GM21825 (cell line): ENCODE measurements around the gene PARN.
A peak's percentile ranks its signal among the peaks of the same experiment; 100 is the strongest.
"Not testable (repeated sequence)": the region's sequence is repeated elsewhere in the genome, so short reads cannot be mapped to it uniquely, and the experiment has no call there.

ENCODE experiments used
- ATAC-seq: cut with Tn5 transposase; IDR thresholded peaks from one replicate; pipeline ENCODE4 v1.9.1; 2021; ENCODE audit warnings: mild to moderate bottlenecking, moderate library complexity; ENCODE audit not compliant: unreplicated experiment

The PARN gene

GRCh38 chr16:14405611-14406537 is 224.2 kb downstream of the PARN start:
- peak; percentile 81 for ATAC-seq

DNA sequence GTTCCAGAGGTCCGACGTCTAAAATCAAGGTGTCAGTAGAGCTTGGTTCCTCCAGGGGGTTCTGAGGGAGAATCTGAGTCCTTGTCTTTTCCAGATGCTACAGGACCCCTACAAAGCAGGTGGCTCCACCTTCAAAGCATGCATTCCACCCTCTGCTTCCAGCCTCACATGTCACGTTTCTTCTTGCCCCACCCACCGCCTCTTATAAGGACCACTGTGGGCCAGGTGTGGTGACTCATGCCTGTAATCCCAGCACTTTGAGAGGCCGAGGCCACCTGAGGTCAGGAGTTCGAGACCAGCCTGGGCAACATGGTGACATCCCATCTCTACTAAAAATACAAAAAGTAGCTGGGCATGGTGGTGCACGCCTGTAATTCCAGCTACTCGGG is 227.1 kb downstream of the PARN start:
- not testable (repeated sequence) for ATAC-seq

DNA sequence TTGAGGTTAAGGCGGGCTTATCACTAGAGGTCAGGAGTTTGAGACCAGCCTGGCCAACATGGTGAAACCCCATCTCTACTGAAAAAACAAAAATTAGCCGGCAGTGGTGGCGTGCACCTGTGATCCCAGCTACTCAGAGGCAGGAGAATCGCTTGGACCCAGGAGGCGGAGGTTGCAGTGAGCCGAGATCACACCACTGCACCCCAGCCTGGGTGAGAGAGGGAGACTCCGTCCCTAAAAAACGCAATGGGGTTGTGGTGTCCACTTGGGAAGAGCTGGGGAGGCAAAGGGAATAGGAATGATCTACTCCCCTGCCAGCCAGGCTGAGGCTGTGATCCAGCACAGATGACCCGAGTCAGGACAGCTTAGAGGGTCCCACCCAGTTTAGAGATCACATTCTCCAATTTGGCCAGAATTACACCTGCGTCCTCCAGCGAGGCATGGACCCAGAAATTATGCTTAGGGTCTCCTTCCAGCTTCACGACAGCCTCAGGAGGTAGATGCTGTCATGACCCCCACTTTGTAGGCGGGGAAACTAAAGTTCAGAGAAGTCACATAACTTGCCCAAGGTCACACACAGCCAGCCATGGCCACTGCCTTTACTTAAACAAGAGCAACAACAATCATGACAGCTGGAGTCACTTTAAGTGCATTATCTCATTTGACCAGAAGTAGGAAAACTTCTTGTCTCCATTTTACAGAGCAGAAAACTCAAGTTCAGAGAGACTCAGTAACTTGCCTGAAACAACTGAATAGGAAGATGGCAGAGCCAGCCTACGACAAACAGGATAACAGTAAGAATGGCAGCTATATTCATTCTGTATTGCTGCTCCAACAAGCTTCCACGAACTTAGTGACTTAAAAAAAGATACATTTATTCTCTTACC is 227.7 kb downstream of the PARN start:
- ATAC-seq = not testable (repeated sequence)

GRCh38 chr16:14401711-14402061 is 228.4 kb downstream of the PARN start:
- not testable (repeated sequence) for ATAC-seq

- ATAC-seq = not testable (repeated sequence)
Measured at GRCh38 chr16:14400978-14401710, 228.9 kb downstream of the PARN start.

GRCh38 chr16:14400285-14400977 is 229.6 kb downstream of the PARN start:
- ATAC-seq = no peak

DNA sequence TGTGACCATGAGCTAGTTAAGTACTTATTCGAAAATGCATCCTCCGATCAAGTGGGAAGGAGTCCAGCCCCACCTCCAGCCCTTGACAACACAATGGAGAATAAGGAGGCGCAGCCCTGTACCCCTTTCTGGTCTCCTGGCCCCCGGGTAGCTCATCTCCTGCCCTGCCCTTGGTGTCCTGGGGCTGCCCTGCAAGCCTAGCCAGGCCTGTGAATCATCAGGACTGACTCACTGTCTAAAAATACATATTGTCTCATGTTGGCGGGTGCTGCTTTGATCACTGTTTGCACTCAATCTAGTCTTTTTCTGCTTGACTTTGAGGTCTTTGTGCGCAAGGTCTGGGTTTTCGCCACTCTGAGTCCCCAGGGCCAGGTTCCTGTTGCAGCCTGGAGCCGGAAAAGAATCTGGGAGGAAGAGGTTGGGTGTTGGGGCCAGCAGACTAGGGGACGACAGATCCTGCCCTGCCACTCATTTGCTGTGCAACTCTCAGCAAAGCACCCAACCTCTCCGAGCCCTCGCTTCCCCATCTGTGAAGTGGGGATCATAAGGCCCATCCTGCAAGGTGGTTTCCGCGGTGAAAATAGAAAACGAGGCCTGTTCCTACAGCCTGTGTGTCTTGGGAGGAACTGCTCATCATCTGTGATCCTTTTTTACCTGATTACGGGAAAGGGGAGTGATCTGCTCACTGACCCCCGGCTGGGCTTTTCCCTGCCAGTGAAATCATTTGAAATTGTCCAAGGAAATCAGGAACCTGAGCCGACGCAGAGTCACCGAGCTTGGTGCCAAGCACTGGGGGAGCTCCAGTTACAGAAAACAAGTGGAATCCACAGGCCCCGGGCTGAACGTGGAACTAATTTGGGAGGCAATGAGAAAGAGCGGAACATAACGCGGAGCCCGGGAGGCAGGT is 230.4 kb downstream of the PARN start:
- ATAC-seq = peak; percentile 79

DNA sequence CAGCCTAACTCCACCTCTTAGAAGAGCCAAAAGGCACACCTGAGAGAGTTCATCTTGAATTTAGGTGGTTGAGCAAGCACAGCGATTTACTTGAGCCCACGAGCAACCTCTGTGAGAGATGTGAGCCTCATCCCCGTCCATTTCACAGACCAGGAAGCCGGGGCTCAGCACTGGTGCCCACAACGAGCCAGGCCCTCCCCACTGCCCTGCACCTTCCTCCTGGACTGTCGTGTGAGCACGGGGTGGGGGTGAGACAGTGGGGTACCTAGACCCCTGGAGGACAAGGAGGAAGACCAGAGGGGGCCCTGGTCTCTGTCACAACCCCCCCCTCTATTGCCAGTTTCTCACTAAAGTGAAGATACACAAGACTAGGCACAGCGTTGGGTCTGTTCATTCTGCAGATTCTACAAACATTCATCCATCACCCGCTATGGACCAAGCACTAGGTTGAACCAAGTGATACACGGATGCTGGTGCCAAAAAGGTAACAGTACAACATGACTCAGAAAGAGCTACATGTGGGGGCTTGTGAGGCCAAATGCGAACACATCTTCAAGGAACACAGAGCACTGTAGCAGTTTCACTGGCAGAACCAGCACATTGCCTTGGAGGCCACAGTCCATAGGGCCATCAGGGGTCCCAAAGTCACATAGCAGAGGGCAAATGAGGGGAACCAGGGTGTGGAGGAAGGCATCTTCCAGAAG is 231.9 kb downstream of the PARN start:
- no peak for ATAC-seq

DNA sequence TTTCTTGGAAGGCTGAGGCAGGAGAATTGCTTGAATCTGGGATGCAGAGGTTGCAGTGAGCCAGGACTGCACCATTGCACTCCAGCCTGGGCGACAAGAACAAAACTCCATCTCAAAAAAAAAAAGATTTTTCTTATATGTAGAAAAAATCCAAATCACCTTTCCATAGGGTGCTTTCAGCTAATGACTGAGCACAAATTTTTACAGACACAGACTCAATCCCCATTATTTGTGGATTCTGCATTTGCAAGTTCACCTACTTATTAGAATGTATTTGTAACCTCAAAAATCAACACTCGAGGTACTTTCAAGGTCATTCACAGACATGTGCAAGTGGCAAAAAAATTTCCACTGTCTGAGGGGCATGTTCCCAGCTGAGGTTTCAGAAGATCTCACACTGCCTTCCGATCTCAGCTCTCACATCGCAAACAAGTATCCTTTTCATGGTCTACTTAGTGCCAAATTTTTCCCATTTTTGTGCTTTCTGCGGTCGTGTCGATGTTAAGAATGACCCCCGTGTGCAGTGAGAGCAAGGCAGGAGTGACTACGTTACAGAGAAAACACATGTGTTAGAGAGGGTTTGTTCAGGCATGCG is 234.3 kb downstream of the PARN start:
- not testable (repeated sequence) for ATAC-seq

- no peak for ATAC-seq
Measured at GRCh38 chr16:14394834-14395233, 235.2 kb downstream of the PARN start.

GRCh38 chr16:14392960-14393359 is 237.1 kb downstream of the PARN start:
- ATAC-seq = no peak

DNA sequence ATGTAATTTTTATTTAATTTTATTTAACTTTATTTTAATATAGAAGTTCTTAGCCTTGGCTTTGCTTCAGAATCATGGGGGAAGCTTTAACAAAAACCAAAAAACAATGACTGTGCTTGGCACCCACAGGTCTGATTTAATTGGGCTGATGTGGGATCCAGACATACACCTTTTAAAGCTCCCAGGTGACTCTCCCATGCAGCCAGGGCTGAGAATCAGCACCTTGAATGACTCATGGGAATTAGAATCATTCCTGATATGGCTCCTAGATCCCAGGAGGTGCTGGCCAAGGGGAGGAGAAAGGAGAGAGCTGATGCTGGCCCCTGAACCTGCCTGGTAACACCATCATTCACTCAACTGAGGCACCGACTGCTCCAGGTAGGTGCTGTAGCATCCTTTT is 240.7 kb downstream of the PARN start:
- no peak for ATAC-seq

DNA sequence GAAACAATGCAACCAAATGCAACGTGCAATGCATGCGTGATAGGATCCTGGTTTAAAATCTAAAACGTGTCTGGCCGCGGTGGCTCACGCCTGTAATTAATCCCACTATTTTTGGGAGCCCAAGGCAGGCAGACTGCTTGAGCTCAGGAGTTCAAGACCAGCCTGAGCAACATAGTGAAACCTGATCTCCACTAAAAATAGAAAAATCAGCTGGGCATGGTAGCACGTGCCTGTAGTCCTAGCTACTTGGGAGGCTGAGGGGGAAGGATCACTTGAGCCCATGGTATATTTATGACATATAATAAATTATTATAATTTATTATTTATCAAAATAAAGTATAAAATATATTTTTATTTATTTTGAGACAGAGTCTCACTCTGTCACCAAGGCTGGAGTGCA is 241.8 kb downstream of the PARN start:
- no peak for ATAC-seq

DNA sequence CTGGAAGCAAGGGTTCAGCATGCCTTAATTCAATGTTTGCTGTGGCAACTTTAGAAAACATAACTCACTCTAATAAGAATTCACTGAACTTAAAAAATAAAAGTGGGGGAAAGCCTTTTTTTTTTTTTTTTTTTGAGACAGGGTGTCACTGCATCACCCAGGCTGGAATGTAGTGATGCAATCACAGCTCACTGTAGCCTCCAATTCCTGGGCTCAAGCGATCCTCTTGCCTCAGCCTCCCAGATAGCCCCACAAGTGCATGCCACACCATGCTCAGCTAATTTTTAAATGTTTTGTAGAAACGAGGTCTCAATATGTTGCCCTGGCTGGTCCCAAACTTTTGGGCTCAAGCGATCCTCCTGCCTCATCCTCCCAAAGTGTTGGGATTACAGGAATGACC is 243.9 kb downstream of the PARN start:
- no peak for ATAC-seq
